Endodermal cell (in vitro differentiated cells): ENCODE measurements around the gene SHISAL2B. TPM values are rescaled to one million over a fixed set of nuclear protein-coding genes. Genes with fewer than 3 reads are reported as not detected.
"Not testable (repeated sequence)": the region's sequence is repeated elsewhere in the genome, so short reads cannot be mapped to it uniquely, and the experiment has no call there.

ENCODE experiments used
- DNase-seq: peaks from one replicate; pipeline ENCODE4 v3.0.0-alpha.2; 2017
- H3K27ac ChIP-seq: 2 replicates; pipeline ENCODE4 v1.5.1; 2013; ENCODE audit warnings: mild to moderate bottlenecking, low read depth, low read length, moderate library complexity
- H3K27me3 ChIP-seq: 2 replicates; pipeline ENCODE4 v1.6.1; 2013; ENCODE audit warnings: mild to moderate bottlenecking, low read length, moderate library complexity; ENCODE audit not compliant: insufficient read depth, control insufficient read depth, poor library complexity, severe bottlenecking
- H3K36me3 ChIP-seq: 2 replicates; pipeline ENCODE4 v1.7.0; 2013; ENCODE audit warnings: mild to moderate bottlenecking, low read length, moderate library complexity; ENCODE audit not compliant: control insufficient read depth, insufficient read depth
- H3K4me1 ChIP-seq: one replicate; pipeline ENCODE4 v1.7.0; 2013; ENCODE audit warnings: low read length; ENCODE audit not compliant: control insufficient read depth, insufficient read depth
- H3K4me3 ChIP-seq: 2 replicates; pipeline ENCODE4 v1.5.1; 2013; ENCODE audit warnings: mild to moderate bottlenecking, low read length, moderate library complexity
- H3K9ac ChIP-seq: 2 replicates; pipeline ENCODE4 v1.6.1; 2013; ENCODE audit warnings: mild to moderate bottlenecking, low read length, moderate library complexity; ENCODE audit not compliant: poor library complexity, severe bottlenecking; ENCODE audit errors: extremely low read depth
- H3K9me3 ChIP-seq: 2 replicates; pipeline ENCODE4 v1.6.1; 2013; ENCODE audit warnings: mild to moderate bottlenecking, low read length, moderate library complexity; ENCODE audit not compliant: control insufficient read depth
- H3K27ac Mint-ChIP-seq: 2 replicates; pipeline ENCODE4 v1.8.0; 2020; ENCODE audit warnings: mixed read lengths
- H3K27me3 Mint-ChIP-seq: 2 replicates; pipeline ENCODE4 v1.8.0; 2021; ENCODE audit warnings: mild to moderate bottlenecking, mixed read lengths; ENCODE audit not compliant: insufficient read depth
- H3K36me3 Mint-ChIP-seq: 2 replicates; pipeline ENCODE4 v1.8.0; 2020; ENCODE audit warnings: low read depth, mixed read lengths
- H3K4me1 Mint-ChIP-seq: 2 replicates; pipeline ENCODE4 v1.8.0; 2020; ENCODE audit warnings: mixed read lengths
- H3K4me3 Mint-ChIP-seq: 2 replicates; pipeline ENCODE4 v1.8.0; 2020; ENCODE audit warnings: mild to moderate bottlenecking, moderate library complexity, mixed read lengths
- H3K9me3 Mint-ChIP-seq: 2 replicates; pipeline ENCODE4 v1.8.0; 2020; ENCODE audit warnings: mild to moderate bottlenecking, mixed read lengths
- CTCF ChIP-seq: fragments of 200-600 bp; sonication (generic); conservative IDR thresholded peaks from 2 replicates; pipeline ENCODE4 v1.5.0; 2021; ENCODE audit warnings: antibody characterized with exemption, mild to moderate bottlenecking
- WGBS, 2 experiments: methylation state at CpG; one replicate each; pipeline versions ENCODE4 v1.1.5 to v1.1.7; 2013; ENCODE audit warnings: missing lambda C conversion rate in 2 of 2, mixed read lengths in 1 of 2; ENCODE audit not compliant: insufficient coverage in 1 of 2, insufficient read length in 1 of 2; 5-methylcytosine and 5-hydroxymethylcytosine counted together
- total RNA-seq, 2 donors: library from RNA; stranded (reverse); fragmentation: NEBNext Ultra II Directional in 1 of 2; extraction: Animal tissue kit (Norgen Biotek cat#: 25700) in 1 of 2; gene quantifications; 2 replicates in 1 of 2; 3 replicates in 1 of 2; pipeline ENCODE4 v1.2.1, GENCODE V29; 2021

The SHISAL2B gene
- total RNA-seq, 2 donors from 2014 or later, result 112 to 143 TPM

GRCh38 chr5:64707191-64707590 is 16.9 kb downstream of the SHISAL2B start:
- no peak overlapping the region for H3K27ac ChIP-seq
- H3K9me3 Mint-ChIP-seq, result peaks cover 17% of the 10 kb centered on the region
- peaks cover 27% of the 10 kb centered on the region for H3K36me3 Mint-ChIP-seq
- peaks cover 18% of the 10 kb centered on the region for H3K4me1 ChIP-seq
- H3K27me3 Mint-ChIP-seq, result no peaks in the 10 kb centered on the region
- H3K27ac Mint-ChIP-seq, result no peak overlapping the region
- WGBS, 2 experiments, result 88% methylated on average over 2 of the region's 2 CpGs; no CpG with 5 or more reads in 1 of the 2 experiments
- peaks cover 21% of the 10 kb centered on the region for H3K9me3 ChIP-seq
- H3K4me1 Mint-ChIP-seq, result peaks cover 34% of the 10 kb centered on the region
- no peak overlapping the region for H3K9ac ChIP-seq
- no peak for DNase-seq
- no peak overlapping the region for H3K4me3 Mint-ChIP-seq
- no peak for TF ChIP-seq CTCF
- H3K27me3 ChIP-seq, result no peaks in the 10 kb centered on the region
- peak overlapping the region; percentile 56 for H3K4me3 ChIP-seq
- peaks cover 18% of the 10 kb centered on the region for H3K36me3 ChIP-seq

DNA sequence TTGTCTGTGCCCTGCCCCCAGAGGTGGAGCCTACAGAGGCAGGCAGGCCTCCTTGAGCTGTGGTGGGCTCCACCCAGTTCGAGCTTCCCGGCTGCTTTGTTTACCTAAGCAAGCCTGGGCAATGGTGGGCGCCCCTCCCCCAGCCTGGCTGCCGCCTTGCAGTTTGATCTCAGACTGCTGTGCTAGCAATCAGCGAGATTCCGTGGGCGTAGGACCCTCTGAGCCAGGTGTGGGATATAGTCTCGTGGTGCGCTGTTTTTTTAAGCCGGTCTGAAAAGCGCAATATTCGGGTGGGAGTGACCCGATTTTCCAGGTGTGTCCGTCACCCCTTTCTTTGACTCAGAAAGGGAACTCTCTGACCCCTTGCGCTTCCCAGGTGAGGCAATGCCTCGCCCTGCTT is 24.2 kb downstream of the SHISAL2B start:
- DNase-seq, H3K9ac ChIP-seq, H3K27me3 Mint-ChIP-seq, H3K27ac ChIP-seq, H3K4me3 ChIP-seq, H3K27me3 ChIP-seq, H3K9me3 ChIP-seq, H3K9me3 Mint-ChIP-seq, H3K4me1 ChIP-seq: not testable (repeated sequence)
- Mint-ChIP-seq H3K4me1 (peaks cover 17% of the 10 kb centered on the region), H3K4me3 (peak overlapping the region; percentile 32), H3K36me3 (peaks cover 49% of the 10 kb centered on the region), H3K27ac (peak overlapping the region; percentile 82)
- peaks cover 37% of the 10 kb centered on the region for H3K36me3 ChIP-seq
- 79 to 95% methylated on average over 4 to 12 of the region's 16 CpGs for WGBS, 2 experiments

DNA sequence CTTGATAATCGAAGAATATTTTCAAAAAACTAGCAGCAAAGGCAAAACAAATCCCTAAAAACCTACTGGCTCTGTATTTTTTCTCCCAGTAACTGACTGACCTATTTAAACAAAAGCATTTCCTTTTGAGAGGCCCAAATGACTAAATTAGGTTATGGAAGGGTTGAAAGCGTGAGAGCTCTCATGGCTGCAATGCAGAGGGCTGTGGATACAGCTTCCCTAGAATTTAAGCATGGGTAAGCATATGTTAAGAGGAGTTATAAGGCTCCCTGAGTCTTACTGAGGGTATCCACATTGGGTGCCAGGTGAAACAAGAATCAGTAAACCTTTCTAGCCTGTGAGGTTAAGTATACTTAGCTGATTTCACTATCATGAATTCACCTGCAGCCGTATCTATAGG is 32.3 kb downstream of the SHISAL2B start:
- Histone ChIP-seq H3K9ac (no peak overlapping the region), H3K4me1 (no peaks in the 10 kb centered on the region), H3K27me3 (no peaks in the 10 kb centered on the region), H3K4me3 (no peak overlapping the region), H3K9me3 (no peaks in the 10 kb centered on the region), H3K27ac (no peak overlapping the region), H3K36me3 (peaks cover 82% of the 10 kb centered on the region)
- Mint-ChIP-seq H3K4me1 (peaks cover 19% of the 10 kb centered on the region), H3K36me3 (peaks cover 45% of the 10 kb centered on the region), H3K27me3 (no peaks in the 10 kb centered on the region), H3K27ac (peak overlapping the region; percentile 55), H3K4me3 (no peak overlapping the region), H3K9me3 (no peaks in the 10 kb centered on the region)
- DNase-seq, result no peak
- 96 to 100% methylated on average over 3 of the region's 3 CpGs for WGBS, 2 experiments
- TF ChIP-seq CTCF, result no peak

- Histone ChIP-seq H3K4me1 (peaks cover 3% of the 10 kb centered on the region), H3K27me3 (no peaks in the 10 kb centered on the region), H3K36me3 (peaks cover 90% of the 10 kb centered on the region), H3K9me3 (peaks cover 8% of the 10 kb centered on the region), H3K27ac (no peak overlapping the region), H3K4me3 (no peak overlapping the region), H3K9ac (no peak overlapping the region)
- Mint-ChIP-seq H3K27ac (no peak overlapping the region), H3K27me3 (no peaks in the 10 kb centered on the region), H3K4me1 (peaks cover 32% of the 10 kb centered on the region), H3K9me3 (no peaks in the 10 kb centered on the region), H3K4me3 (no peak overlapping the region), H3K36me3 (peaks cover 54% of the 10 kb centered on the region)
- TF ChIP-seq CTCF, result no peak
- no peak for DNase-seq
- WGBS, 2 experiments, result 80% methylated on average over 1 of the region's 2 CpGs; no CpG with 5 or more reads in 1 of the 2 experiments
Measured at GRCh38 chr5:64727150-64727549, 36.8 kb downstream of the SHISAL2B start.
